GM23338 (cell line): ENCODE results near the gene EVC2. TPM values are rescaled to one million over a fixed set of nuclear protein-coding genes. Genes with fewer than 3 reads are reported as not detected.

Source experiments
- ATAC-seq: fragments of 200-7000 bp; cut with Tn5 transposase; 3 replicates; pipeline ENCODE4 v1.9.1; 2020
- DNase-seq: peaks from one replicate; pipeline ENCODE4 v3.0.0-alpha.2; 2015; ENCODE audit warnings: low spot score
- H2AFZ ChIP-seq: fragments of 200-600 bp; sonication (generic); 2 replicates; pipeline ENCODE4 v1.8.0; 2016; ENCODE audit warnings: antibody characterized with exemption, mild to moderate bottlenecking, moderate library complexity
- H3F3A ChIP-seq: fragments of 200-600 bp; sonication (generic); replicated peaks from 2 replicates; pipeline ENCODE4 v1.8.0; 2017; ENCODE audit warnings: antibody characterized with exemption, mixed run types, low read depth
- H3K27ac ChIP-seq: fragments of 200-600 bp; sonication (generic); 2 replicates; pipeline ENCODE4 v1.6.1; 2016; ENCODE audit warnings: low read depth
- H3K27me3 ChIP-seq: fragments of 200-600 bp; sonication (generic); 2 replicates; pipeline ENCODE4 v1.8.0; 2016; ENCODE audit warnings: mild to moderate bottlenecking, mixed run types, moderate library complexity; ENCODE audit not compliant: insufficient read depth
- H3K36me3 ChIP-seq: fragments of 200-600 bp; sonication (generic); 2 replicates; pipeline ENCODE4 v1.8.0; 2016; ENCODE audit warnings: mild to moderate bottlenecking; ENCODE audit not compliant: insufficient read depth
- H3K4me1 ChIP-seq: fragments of 200-600 bp; sonication (generic); 2 replicates; pipeline ENCODE4 v1.8.0; 2016; ENCODE audit warnings: mild to moderate bottlenecking, moderate library complexity; ENCODE audit not compliant: insufficient read depth
- H3K4me2 ChIP-seq: fragments of 200-600 bp; sonication (generic); 2 replicates; pipeline ENCODE4 v1.7.1; 2017; ENCODE audit warnings: mixed run types
- H3K4me3 ChIP-seq: fragments of 200-600 bp; sonication (generic); 2 replicates; pipeline ENCODE4 v1.6.1; 2016; ENCODE audit warnings: mixed run types
- H3K79me2 ChIP-seq: fragments of 200-600 bp; sonication (generic); replicated peaks from 2 replicates; pipeline ENCODE4 v1.8.0; 2017; ENCODE audit warnings: mild to moderate bottlenecking; ENCODE audit not compliant: insufficient read depth
- H3K9me2 ChIP-seq: fragments of 200-600 bp; sonication (generic); 2 replicates; pipeline ENCODE4 v1.8.0; 2017; ENCODE audit not compliant: insufficient read depth
- H4K20me1 ChIP-seq: fragments of 200-600 bp; sonication (generic); replicated peaks from 2 replicates; pipeline ENCODE4 v1.8.0; 2017; ENCODE audit warnings: mild to moderate bottlenecking; ENCODE audit not compliant: insufficient read depth
- H3K27ac Mint-ChIP-seq: 2 replicates; pipeline ENCODE4 v1.8.0; 2020; ENCODE audit warnings: inconsistent platforms, mild to moderate bottlenecking, moderate library complexity, mixed read lengths
- H3K27me3 Mint-ChIP-seq: 3 replicates; pipeline ENCODE4 v1.8.0; 2022; ENCODE audit warnings: low read depth, mild to moderate bottlenecking, moderate library complexity, mixed read lengths, inconsistent platforms; ENCODE audit not compliant: insufficient read depth, poor library complexity
- H3K36me3 Mint-ChIP-seq: 3 replicates; pipeline ENCODE4 v1.8.0; 2021; ENCODE audit warnings: low read depth, mild to moderate bottlenecking, inconsistent platforms, moderate library complexity, mixed read lengths
- H3K4me1 Mint-ChIP-seq: 3 replicates; pipeline ENCODE4 v1.8.0; 2020; ENCODE audit warnings: mild to moderate bottlenecking, inconsistent platforms, mixed read lengths
- H3K4me3 Mint-ChIP-seq: 3 replicates; pipeline ENCODE4 v1.8.0; 2021; ENCODE audit warnings: moderate library complexity, mild to moderate bottlenecking, inconsistent platforms, mixed read lengths
- H3K9me3 Mint-ChIP-seq: 3 replicates; pipeline ENCODE4 v1.8.0; 2020; ENCODE audit warnings: moderate library complexity, mild to moderate bottlenecking, inconsistent platforms, mixed read lengths
- CREB1 ChIP-seq: fragments of 250-450 bp; sonication (Bioruptor Pico); IDR thresholded peaks from 2 replicates; pipeline ENCODE4 v1.5.0; 2020; ENCODE audit warnings: low read depth, mild to moderate bottlenecking, moderate library complexity
- CTCF ChIP-seq, 2 experiments: fragments of 200-600 bp in 1 of 2; sonication (generic) in 1 of 2; conservative IDR thresholded peaks; 2 replicates each; pipeline versions ENCODE4 v1.5.1 to v1.6.1; 2016 to 2017; ENCODE audit warnings: antibody characterized with exemption in 2 of 2, low read depth in 2 of 2, mild to moderate bottlenecking in 2 of 2, moderate library complexity in 1 of 2
- ETS1 ChIP-seq: IDR thresholded peaks from 2 replicates; pipeline ENCODE4 v1.6.1; 2016; ENCODE audit warnings: antibody characterized with exemption
- EZH2 ChIP-seq: fragments of 200-600 bp; sonication (generic); IDR thresholded peaks from one replicate; pipeline ENCODE4 v1.8.0; 2017; ENCODE audit warnings: antibody characterized with exemption, mild to moderate bottlenecking, low read depth; ENCODE audit not compliant: unreplicated experiment
- EZH2phosphoT487 ChIP-seq: fragments of 200-600 bp; sonication (generic); IDR thresholded peaks from one replicate; pipeline ENCODE4 v1.8.1; 2018; ENCODE audit warnings: antibody characterized with exemption; ENCODE audit not compliant: unreplicated experiment
- JUNB ChIP-seq: IDR thresholded peaks from one replicate; pipeline ENCODE4 v1.6.1; 2016; ENCODE audit warnings: antibody characterized with exemption; ENCODE audit not compliant: unreplicated experiment
- NANOG ChIP-seq: IDR thresholded peaks from 2 replicates; pipeline ENCODE4 v1.6.1; 2016; ENCODE audit warnings: antibody characterized with exemption, borderline replicate concordance
- POLR2AphosphoS5 ChIP-seq: IDR thresholded peaks from 2 replicates; pipeline ENCODE4 v1.6.1; 2016; ENCODE audit warnings: antibody characterized with exemption, low read depth
- REST ChIP-seq: IDR thresholded peaks from one replicate; pipeline ENCODE4 v1.6.1; 2018; ENCODE audit warnings: antibody characterized with exemption; ENCODE audit not compliant: unreplicated experiment
- ZNF114 ChIP-seq: fragments of 250-450 bp; sonication (Bioruptor Pico); IDR thresholded peaks from 2 replicates; pipeline ENCODE4 v1.5.0; 2020; ENCODE audit warnings: mild to moderate bottlenecking, moderate library complexity
- polyA plus RNA-seq: library from polyadenylated mRNA; unstranded; fragments of >200 nt; fragmentation: Nextera tagmentation; extraction: Ambion mirVana; gene quantifications from 2 replicates; pipeline ENCODE4 v1.2.1, GENCODE V29; 2016
- total RNA-seq: library from RNA; depleted of rRNA; stranded (reverse); fragments of >200 nt; shearing (Covaris generic); gene quantifications from 2 replicates; pipeline ENCODE4 v1.2.3, GENCODE V29; 2014

EVC2 gene
- total and polyA plus RNA-seq, 2 experiments from 2014 or later: 3.4 to 11.5 TPM

- no peak for TF ChIP-seq REST
- TF ChIP-seq EZH2: no peak
- no peak for TF ChIP-seq EZH2phosphoT487
- TF ChIP-seq JUNB: no peak
- TF ChIP-seq NANOG: no peak
Observed at GRCh38 chr4:5619913-5620625, 88.3 kb downstream of the EVC2 start (continued).

- Histone ChIP-seq H2AFZ (no peak overlapping the region), H3K4me1 (no peaks in the 10 kb centered on the region), H3F3A (no peaks in the 10 kb centered on the region), H3K9me2 (no peaks in the 10 kb centered on the region), H3K79me2 (no peaks in the 10 kb centered on the region), H3K36me3 (peaks cover 4% of the 10 kb centered on the region; the same call in 1 of the 2 replicates), H3K27ac (no peak overlapping the region), H3K4me2 (no peak overlapping the region), H3K27me3 (no peaks in the 10 kb centered on the region), H4K20me1 (no peaks in the 10 kb centered on the region), H3K4me3 (no peak overlapping the region)
- peaks cover 2% of the 10 kb centered on the region for H3K27me3 Mint-ChIP-seq
- ATAC-seq: no peak
- no peaks in the 10 kb centered on the region; the same call in 2 of the 3 replicates for H3K4me1 Mint-ChIP-seq
- H3K9me3 Mint-ChIP-seq: peaks cover 2% of the 10 kb centered on the region; the same call in 1 of the 3 replicates
- H3K27ac Mint-ChIP-seq: no peak overlapping the region
- H3K36me3 Mint-ChIP-seq: peaks cover 34% of the 10 kb centered on the region
- DNase-seq: no peak
- no peak overlapping the region for H3K4me3 Mint-ChIP-seq
- TF ChIP-seq JUNB (no peak), EZH2 (no peak), NANOG (no peak), REST (no peak), CREB1 (CRISPR knock-in tag) (no peak), ZNF114 (CRISPR knock-in tag) (no peak), ETS1 (no peak), EZH2phosphoT487 (no peak), POLR2AphosphoS5 (no peak), CTCF (conservative IDR thresholded peaks at IDR 0.05; ENCODE audit: low read depth in 2 of 2) (no peak)
Observed at GRCh38 chr4:5618051-5618960, 90.1 kb downstream of the EVC2 start.
